HEK293 (cell line): Measurements from ENCODE around the gene FRMD4A.

ENCODE experiments used
- CTCF ChIP-seq: fragments of 450-650 bp; formaldehyde crosslinking; IDR thresholded peaks from 2 replicates; pipeline ENCODE4 v1.5.1; 2016; ENCODE audit warnings: missing biosample characterization, missing genetic modification characterization
- MYNN ChIP-seq: fragments of 450-650 bp; formaldehyde crosslinking; IDR thresholded peaks from 2 replicates; pipeline ENCODE4 v1.5.1; 2016; ENCODE audit warnings: missing biosample characterization, missing genetic modification characterization, borderline replicate concordance
- ZNF112 ChIP-seq: fragments of 450-650 bp; formaldehyde crosslinking; IDR thresholded peaks from 2 replicates; pipeline ENCODE4 v1.5.0; 2017; ENCODE audit warnings: missing biosample characterization, missing genetic modification characterization
- ZNF114 ChIP-seq: fragments of 450-650 bp; formaldehyde crosslinking; IDR thresholded peaks from 2 replicates; pipeline ENCODE4 v1.5.0; 2017; ENCODE audit warnings: missing biosample characterization, missing genetic modification characterization
- ZNF24 ChIP-seq: fragments of 450-650 bp; formaldehyde crosslinking; IDR thresholded peaks from 2 replicates; pipeline ENCODE4 v1.5.1; 2016; ENCODE audit warnings: missing biosample characterization, missing genetic modification characterization
- ZNF645 ChIP-seq: fragments of 450-650 bp; formaldehyde crosslinking; IDR thresholded peaks from 2 replicates; pipeline ENCODE4; 2016; ENCODE audit warnings: missing biosample characterization, missing genetic modification characterization
- TF ChIP-seq, protein P1 (sequence below): fragments of 450-650 bp; formaldehyde crosslinking; IDR thresholded peaks from 2 replicates; pipeline ENCODE4 v1.5.1; 2016; ENCODE audit warnings: missing biosample characterization, missing genetic modification characterization, borderline replicate concordance
- TF ChIP-seq, protein P2 (sequence below): fragments of 450-650 bp; formaldehyde crosslinking; IDR thresholded peaks from 2 replicates; pipeline ENCODE4 v1.5.1; 2016; ENCODE audit warnings: missing biosample characterization, missing genetic modification characterization
- TF ChIP-seq, protein P3 (sequence below): fragments of 450-650 bp; formaldehyde crosslinking; IDR thresholded peaks from 2 replicates; pipeline ENCODE4 v1.5.1; 2016; ENCODE audit warnings: missing biosample characterization, missing genetic modification characterization, low read depth
- TF ChIP-seq, protein P4 (sequence below): IDR thresholded peaks from 2 replicates; pipeline ENCODE4 v1.6.1; 2011; ENCODE audit warnings: mild to moderate bottlenecking, low read depth, low read length, borderline replicate concordance

DNA sequence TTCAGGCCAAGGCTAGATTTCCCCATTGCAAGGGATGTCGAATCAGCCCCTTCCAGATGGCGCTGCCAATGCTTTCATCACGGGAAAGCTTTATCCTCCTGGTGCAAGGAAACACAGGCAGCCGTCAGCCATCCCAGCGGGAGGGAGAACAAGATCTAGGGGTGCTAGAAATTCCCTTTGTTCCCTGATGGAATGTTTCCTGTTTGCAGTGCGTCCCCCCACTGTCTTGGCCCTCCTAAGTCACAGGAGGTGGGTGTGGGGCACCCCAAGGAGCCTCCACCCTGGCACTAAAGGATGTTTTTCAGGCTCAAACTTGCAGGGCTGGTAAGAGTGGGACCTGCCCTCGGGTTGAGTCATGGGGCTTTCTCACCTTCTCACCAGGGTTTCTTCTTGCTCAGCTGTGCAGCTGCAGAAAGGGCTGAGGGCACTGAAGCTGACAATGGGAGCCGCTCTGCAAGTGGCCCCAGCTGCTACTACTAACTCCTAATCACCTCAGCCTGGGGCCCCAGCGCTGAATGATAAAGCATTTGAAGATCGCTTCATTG, 640.4 kb downstream of the FRMD4A start:
- TF ChIP-seq ZNF114 (tag by site-specific recombination) = no peak
- TF ChIP-seq, protein P1, sequence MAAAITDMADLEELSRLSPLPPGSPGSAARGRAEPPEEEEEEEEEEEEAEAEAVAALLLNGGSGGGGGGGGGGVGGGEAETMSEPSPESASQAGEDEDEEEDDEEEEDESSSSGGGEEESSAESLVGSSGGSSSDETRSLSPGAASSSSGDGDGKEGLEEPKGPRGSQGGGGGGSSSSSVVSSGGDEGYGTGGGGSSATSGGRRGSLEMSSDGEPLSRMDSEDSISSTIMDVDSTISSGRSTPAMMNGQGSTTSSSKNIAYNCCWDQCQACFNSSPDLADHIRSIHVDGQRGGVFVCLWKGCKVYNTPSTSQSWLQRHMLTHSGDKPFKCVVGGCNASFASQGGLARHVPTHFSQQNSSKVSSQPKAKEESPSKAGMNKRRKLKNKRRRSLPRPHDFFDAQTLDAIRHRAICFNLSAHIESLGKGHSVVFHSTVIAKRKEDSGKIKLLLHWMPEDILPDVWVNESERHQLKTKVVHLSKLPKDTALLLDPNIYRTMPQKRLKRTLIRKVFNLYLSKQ (tag by site-specific recombination) = no peak
- TF ChIP-seq CTCF (tag by site-specific recombination) = no peak
- TF ChIP-seq, protein P2, sequence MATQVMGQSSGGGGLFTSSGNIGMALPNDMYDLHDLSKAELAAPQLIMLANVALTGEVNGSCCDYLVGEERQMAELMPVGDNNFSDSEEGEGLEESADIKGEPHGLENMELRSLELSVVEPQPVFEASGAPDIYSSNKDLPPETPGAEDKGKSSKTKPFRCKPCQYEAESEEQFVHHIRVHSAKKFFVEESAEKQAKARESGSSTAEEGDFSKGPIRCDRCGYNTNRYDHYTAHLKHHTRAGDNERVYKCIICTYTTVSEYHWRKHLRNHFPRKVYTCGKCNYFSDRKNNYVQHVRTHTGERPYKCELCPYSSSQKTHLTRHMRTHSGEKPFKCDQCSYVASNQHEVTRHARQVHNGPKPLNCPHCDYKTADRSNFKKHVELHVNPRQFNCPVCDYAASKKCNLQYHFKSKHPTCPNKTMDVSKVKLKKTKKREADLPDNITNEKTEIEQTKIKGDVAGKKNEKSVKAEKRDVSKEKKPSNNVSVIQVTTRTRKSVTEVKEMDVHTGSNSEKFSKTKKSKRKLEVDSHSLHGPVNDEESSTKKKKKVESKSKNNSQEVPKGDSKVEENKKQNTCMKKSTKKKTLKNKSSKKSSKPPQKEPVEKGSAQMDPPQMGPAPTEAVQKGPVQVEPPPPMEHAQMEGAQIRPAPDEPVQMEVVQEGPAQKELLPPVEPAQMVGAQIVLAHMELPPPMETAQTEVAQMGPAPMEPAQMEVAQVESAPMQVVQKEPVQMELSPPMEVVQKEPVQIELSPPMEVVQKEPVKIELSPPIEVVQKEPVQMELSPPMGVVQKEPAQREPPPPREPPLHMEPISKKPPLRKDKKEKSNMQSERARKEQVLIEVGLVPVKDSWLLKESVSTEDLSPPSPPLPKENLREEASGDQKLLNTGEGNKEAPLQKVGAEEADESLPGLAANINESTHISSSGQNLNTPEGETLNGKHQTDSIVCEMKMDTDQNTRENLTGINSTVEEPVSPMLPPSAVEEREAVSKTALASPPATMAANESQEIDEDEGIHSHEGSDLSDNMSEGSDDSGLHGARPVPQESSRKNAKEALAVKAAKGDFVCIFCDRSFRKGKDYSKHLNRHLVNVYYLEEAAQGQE (tag by site-specific recombination) = no peak
- TF ChIP-seq ZNF112 (tag by site-specific recombination) = no peak
- TF ChIP-seq, protein P3, sequence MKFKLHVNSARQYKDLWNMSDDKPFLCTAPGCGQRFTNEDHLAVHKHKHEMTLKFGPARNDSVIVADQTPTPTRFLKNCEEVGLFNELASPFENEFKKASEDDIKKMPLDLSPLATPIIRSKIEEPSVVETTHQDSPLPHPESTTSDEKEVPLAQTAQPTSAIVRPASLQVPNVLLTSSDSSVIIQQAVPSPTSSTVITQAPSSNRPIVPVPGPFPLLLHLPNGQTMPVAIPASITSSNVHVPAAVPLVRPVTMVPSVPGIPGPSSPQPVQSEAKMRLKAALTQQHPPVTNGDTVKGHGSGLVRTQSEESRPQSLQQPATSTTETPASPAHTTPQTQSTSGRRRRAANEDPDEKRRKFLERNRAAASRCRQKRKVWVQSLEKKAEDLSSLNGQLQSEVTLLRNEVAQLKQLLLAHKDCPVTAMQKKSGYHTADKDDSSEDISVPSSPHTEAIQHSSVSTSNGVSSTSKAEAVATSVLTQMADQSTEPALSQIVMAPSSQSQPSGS (tag by site-specific recombination) = no peak
- TF ChIP-seq, protein P4, sequence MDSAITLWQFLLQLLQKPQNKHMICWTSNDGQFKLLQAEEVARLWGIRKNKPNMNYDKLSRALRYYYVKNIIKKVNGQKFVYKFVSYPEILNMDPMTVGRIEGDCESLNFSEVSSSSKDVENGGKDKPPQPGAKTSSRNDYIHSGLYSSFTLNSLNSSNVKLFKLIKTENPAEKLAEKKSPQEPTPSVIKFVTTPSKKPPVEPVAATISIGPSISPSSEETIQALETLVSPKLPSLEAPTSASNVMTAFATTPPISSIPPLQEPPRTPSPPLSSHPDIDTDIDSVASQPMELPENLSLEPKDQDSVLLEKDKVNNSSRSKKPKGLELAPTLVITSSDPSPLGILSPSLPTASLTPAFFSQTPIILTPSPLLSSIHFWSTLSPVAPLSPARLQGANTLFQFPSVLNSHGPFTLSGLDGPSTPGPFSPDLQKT = no peak
- no peak for TF ChIP-seq ZNF24 (tag by site-specific recombination)
- no peak for TF ChIP-seq MYNN (tag by site-specific recombination)
- no peak for TF ChIP-seq ZNF645
